Mesothelial cell of epicardium (in vitro differentiated cells): Measurements from ENCODE around the gene LRRC40. TPM values are rescaled to one million over a fixed set of nuclear protein-coding genes. Genes with fewer than 3 reads are reported as not detected.

Source experiments
- DNase-seq, 2 experiments: peaks; one replicate each; pipeline ENCODE4 v3.0.0; 2021; ENCODE audit warnings: low spot score in 2 of 2; ENCODE audit not compliant: unreplicated experiment in 2 of 2
- H3K27ac Mint-ChIP-seq: 2 replicates; pipeline ENCODE4 v1.8.0; 2021; ENCODE audit warnings: mixed read lengths
- H3K27me3 Mint-ChIP-seq: 2 replicates; pipeline ENCODE4 v1.8.0; 2021; ENCODE audit warnings: low read depth, mixed read lengths
- H3K36me3 Mint-ChIP-seq: 2 replicates; pipeline ENCODE4 v1.8.0; 2021; ENCODE audit warnings: mixed read lengths
- H3K4me1 Mint-ChIP-seq: 2 replicates; pipeline ENCODE4 v1.8.0; 2021; ENCODE audit warnings: mixed read lengths
- H3K4me3 Mint-ChIP-seq: 2 replicates; pipeline ENCODE4 v1.8.0; 2021; ENCODE audit warnings: mild to moderate bottlenecking, moderate library complexity, mixed read lengths
- H3K9me3 Mint-ChIP-seq: 2 replicates; pipeline ENCODE4 v1.8.0; 2021; ENCODE audit warnings: mixed read lengths
- total RNA-seq: library from RNA; stranded (reverse); gene quantifications from 3 replicates; pipeline ENCODE4 v1.2.1, GENCODE V29; 2021
- TF ChIP-seq, protein P1 (sequence below): fragments of 200-600 bp; sonication (generic); IDR thresholded peaks from one replicate; pipeline ENCODE4 v1.5.0; 2021; ENCODE audit warnings: antibody characterized with exemption; ENCODE audit not compliant: unreplicated experiment

The LRRC40 gene
- total RNA-seq = 17.9 to 19.6 TPM (median 18.9 TPM) in 3 replicates

DNA sequence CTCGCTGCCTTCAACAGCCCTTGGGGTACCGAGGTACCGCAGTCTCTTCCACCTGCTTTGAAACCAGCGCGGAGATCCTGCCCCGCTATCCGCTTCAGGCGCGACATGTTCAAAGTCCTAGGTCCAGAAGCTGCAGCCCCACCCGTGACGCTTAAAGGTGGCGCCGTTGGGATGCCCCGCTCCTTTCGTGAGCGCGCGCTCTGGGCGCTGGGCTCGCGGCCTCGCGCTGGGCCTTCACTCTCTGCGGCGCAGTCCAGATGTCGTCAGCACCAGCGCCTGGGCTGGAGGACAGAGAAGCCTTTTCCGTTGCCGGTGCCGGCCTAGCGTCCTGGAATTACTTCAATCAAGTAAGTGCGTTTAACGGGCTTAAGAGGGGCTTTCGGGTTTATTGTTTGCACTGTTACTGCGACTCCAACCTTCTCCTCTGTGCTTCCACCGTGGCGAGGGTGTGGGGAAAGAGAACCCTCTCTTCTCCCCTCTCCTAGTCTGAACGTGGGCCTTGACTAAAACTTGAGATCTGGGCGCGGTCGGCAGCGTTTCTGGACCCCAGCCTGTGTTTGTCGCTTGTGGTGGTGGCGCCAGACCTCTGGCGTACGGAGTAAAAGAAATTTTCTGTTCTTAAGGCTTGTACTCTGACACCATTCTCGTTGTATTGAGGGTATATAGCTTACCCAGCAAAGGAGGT lies at the start of gene LRRC40:
TSS of gene LRRC40 (minus strand) at position 146 of the 685 bp plus-strand sequence. CDS start at position 107, 39 bp downstream.
- Mint-ChIP-seq H3K4me1 (peaks cover 38% of the 10 kb centered on the region), H3K4me3 (peak within 1 kb of the TSS; percentile 99), H3K36me3 (no peaks in the 10 kb centered on the region), H3K27me3 (no peaks in the 10 kb centered on the region), H3K9me3 (no peaks in the 10 kb centered on the region), H3K27ac (peak within 1 kb of the TSS; percentile 100)
- DNase-seq = peak; percentile 85 to 97
- TF ChIP-seq, protein P1, sequence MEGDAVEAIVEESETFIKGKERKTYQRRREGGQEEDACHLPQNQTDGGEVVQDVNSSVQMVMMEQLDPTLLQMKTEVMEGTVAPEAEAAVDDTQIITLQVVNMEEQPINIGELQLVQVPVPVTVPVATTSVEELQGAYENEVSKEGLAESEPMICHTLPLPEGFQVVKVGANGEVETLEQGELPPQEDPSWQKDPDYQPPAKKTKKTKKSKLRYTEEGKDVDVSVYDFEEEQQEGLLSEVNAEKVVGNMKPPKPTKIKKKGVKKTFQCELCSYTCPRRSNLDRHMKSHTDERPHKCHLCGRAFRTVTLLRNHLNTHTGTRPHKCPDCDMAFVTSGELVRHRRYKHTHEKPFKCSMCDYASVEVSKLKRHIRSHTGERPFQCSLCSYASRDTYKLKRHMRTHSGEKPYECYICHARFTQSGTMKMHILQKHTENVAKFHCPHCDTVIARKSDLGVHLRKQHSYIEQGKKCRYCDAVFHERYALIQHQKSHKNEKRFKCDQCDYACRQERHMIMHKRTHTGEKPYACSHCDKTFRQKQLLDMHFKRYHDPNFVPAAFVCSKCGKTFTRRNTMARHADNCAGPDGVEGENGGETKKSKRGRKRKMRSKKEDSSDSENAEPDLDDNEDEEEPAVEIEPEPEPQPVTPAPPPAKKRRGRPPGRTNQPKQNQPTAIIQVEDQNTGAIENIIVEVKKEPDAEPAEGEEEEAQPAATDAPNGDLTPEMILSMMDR = no peak

DNA sequence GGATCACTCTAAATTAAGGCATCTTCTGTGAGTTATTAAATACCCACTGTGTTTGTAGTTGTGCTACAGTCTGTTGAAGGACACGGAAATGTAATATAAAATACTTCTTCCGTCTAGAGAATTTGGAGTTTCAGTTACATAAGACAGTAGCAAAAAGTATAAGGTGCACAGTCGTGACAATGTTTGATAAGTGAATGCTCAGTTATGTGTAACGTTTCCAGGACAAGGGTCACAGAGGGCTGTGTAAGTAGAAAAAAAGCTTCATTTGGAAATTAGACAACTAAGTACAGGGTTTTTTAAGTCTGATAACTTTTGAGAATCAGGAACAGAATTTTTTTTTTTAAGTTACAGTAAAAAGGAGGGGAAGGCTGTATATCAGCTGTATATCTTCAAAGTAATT lies 43.4 kb upstream of the LRRC40 start:
- peaks cover 44% of the 10 kb centered on the region for H3K36me3 Mint-ChIP-seq
- no peak for DNase-seq
- H3K27ac Mint-ChIP-seq = no peak overlapping the region

DNA sequence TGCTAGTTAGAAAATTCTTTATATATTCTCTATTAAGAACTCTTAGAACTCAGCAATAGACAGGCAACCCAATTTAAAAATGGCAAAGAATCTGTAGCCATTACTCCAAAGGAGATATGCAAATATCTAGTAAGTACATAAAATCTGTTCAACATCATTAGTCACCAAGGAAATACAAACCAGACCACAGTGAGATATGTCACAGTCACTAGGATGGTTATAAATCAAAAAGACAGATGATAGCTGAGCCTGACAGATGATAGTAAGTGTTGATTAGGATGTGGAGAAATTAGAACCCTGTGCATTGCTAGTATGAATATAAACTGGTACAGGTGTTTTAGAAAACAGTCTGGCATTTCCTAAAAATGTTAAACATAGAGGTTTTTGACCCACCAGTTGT lies 42.4 kb upstream of the LRRC40 start:
- Mint-ChIP-seq H3K9me3 (no peaks in the 10 kb centered on the region), H3K27ac (no peak overlapping the region), H3K27me3 (no peaks in the 10 kb centered on the region), H3K4me1 (peaks cover 14% of the 10 kb centered on the region), H3K36me3 (peaks cover 50% of the 10 kb centered on the region), H3K4me3 (no peak overlapping the region)
- no peak for DNase-seq
- TF ChIP-seq, protein P1 = no peak

More for the DNA sequence above, 43.4 kb upstream of the LRRC40 start:
- TF ChIP-seq, protein P1 = no peak
- Mint-ChIP-seq H3K4me3 (no peak overlapping the region), H3K27me3 (no peaks in the 10 kb centered on the region), H3K4me1 (peaks cover 14% of the 10 kb centered on the region), H3K9me3 (no peaks in the 10 kb centered on the region)

DNA sequence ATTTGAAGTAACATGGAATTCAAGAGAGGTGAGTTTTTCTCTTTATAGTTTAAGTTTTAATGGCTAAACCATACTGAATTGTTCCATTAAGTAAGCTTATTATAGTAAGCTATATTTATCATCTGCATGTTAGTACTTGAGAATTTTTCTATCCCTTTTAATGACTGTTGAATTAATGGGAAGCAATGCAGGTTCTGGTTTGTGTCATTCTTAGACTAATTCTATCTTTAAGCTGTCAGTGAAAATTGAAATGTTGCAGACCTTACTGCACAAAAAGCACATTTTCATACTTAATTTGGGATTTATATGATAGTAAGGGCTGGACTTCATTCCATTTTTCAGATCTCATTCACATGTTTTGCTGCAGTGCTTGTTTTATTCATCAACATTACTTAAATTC lies 41.7 kb upstream of the LRRC40 start:
- no peak for DNase-seq
- Mint-ChIP-seq H3K27me3 (no peaks in the 10 kb centered on the region), H3K4me1 (peaks cover 14% of the 10 kb centered on the region), H3K36me3 (peaks cover 53% of the 10 kb centered on the region), H3K4me3 (no peak overlapping the region), H3K27ac (no peak overlapping the region), H3K9me3 (no peaks in the 10 kb centered on the region)
- TF ChIP-seq, protein P1 = no peak

DNA sequence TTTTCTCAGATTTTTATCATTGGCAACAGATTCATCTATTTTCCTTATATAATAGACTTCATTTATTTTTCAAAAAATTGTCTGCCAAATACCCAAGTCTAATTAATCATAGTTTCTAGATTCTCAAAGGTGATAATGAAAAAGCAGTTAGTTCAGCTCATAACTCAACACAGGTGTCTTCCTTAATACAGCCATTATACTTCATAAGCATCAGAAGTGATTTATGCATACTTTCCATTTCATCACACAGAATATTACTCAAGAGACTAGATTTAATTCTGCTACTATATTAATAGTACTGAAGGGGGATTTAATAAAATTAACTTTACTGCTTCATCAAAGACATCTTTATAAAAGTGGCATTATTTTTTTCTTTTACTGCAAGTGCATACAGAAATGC lies 34.6 kb upstream of the LRRC40 start:
- peaks cover 43% of the 10 kb centered on the region for H3K36me3 Mint-ChIP-seq
- no peak overlapping the region for H3K4me3 Mint-ChIP-seq
- no peaks in the 10 kb centered on the region for H3K9me3 Mint-ChIP-seq

More for the DNA sequence above, 34.6 kb upstream of the LRRC40 start:
- H3K27ac Mint-ChIP-seq = no peak overlapping the region
- DNase-seq = no peak
- TF ChIP-seq, protein P1 = no peak
- no peaks in the 10 kb centered on the region for H3K4me1 Mint-ChIP-seq
- no peaks in the 10 kb centered on the region for H3K27me3 Mint-ChIP-seq
